Pancreas (tissue), 10 donors: ENCODE data around the gene PAPSS2. TPM values are rescaled to one million over a fixed set of nuclear protein-coding genes. Genes with fewer than 3 reads are reported as not detected.

ENCODE experiments used
- ATAC-seq, 4 donors: fragments of 200-7000 bp; cut with Tn5 transposase; one replicate each; pipeline versions ENCODE4 v1.8.0 to v1.9.1; 2020; ENCODE audit warnings: mild to moderate bottlenecking in 4 of 4, moderate library complexity in 4 of 4
- DNase-seq, 6 donors: peaks; one replicate each; pipeline ENCODE4 v3.0.0-alpha.2; 2020
- FAIRE-seq: peaks from 2 replicates; lab custom pipeline; 2012; peaks lifted over from hg19 to GRCh38; lab: Jason Lieb, UNC
- H3K27ac ChIP-seq, 4 donors: fragments of 200-600 bp; sonication (generic); 1 replicate in 3 of 4; 2 replicates in 1 of 4; pipeline versions ENCODE4 v1.5.0 to v1.8.0; 2020
- H3K27me3 ChIP-seq, 4 donors: fragments of 200-600 bp; one replicate each; pipeline ENCODE4 v1.8.0; 2021
- H3K36me3 ChIP-seq, 3 donors: fragments of 200-600 bp; sonication (generic) in 1 of 3; one replicate each; pipeline versions ENCODE4 v1.5.0 to v1.8.0; 2020 to 2021
- H3K4me1 ChIP-seq, 3 donors: fragments of 200-600 bp; one replicate each; pipeline ENCODE4 v1.8.0; 2021
- H3K4me3 ChIP-seq, 4 donors: fragments of 200-600 bp; sonication (generic) in 2 of 4; one replicate each; pipeline versions ENCODE4 v1.5.0 to v1.8.0; 2020 to 2021
- H3K9me3 ChIP-seq, 4 donors: fragments of 200-600 bp; one replicate each; pipeline ENCODE4 v1.8.0; 2021
- WGBS, 2 donors: extraction: QIAGEN DNeasy Blood & Tissue Kit; methylation state at CpG; one replicate each; pipeline ENCODE4 v1.1.7; 2013; 5-methylcytosine and 5-hydroxymethylcytosine counted together
- intact Hi-C, 3 donors: fragments of 100-400 bp; cut with DNase I; formaldehyde crosslinking; loops; one replicate each; pipeline versions ENCODE4 v1.11.1 to v1.14.2; 2022
- polyA plus RNA-seq, 2 donors: library from polyadenylated mRNA; stranded (reverse); fragments of 200-250 nt; gene quantifications; one replicate each; pipeline ENCODE4 v1.2.3, GENCODE V29; 2013
- total RNA-seq, 6 donors: library from RNA; stranded (reverse); fragmentation: NEBNext Ultra II Directional in 4 of 6; extraction: Animal tissue kit (Norgen Biotek cat#: 25700) in 4 of 6; gene quantifications; one replicate each; pipeline versions ENCODE4 v1.2.1 to v1.2.4, GENCODE V29; 2021 to 2023
- TF ChIP-seq, protein P1 (sequence below), 4 donors: fragments of 200-600 bp; sonication (generic) in 3 of 4; IDR thresholded peaks; one replicate each; pipeline versions ENCODE4 v1.5.0 to v1.8.0; 2021; ENCODE audit warnings: antibody characterized with exemption in 4 of 4
- donor health status: healthy with polysubstance abuse.
- donor health status: DM: no; HTN: no; CAD: no; lungs with moderate emphysema.
- donor health status: DM: no; HTN: no; CAD: no.
- donor health status: control.
- donor health status: control.
- donor health status: Bipolar disorder and iron deficiency.
- donor health status: DM: yes; HTN: yes; CAD: no.
- donor health status: DM: no; HTN: no; CAD: no.
- donor health status: DM: no; HTN: no; CAD: no.
- donor health status: DM: yes; HTN: yes; CAD: no.

PAPSS2 gene
- total and polyA plus RNA-seq, 8 donors = 10.0 to 54.7 (median 39.9) TPM

DNA sequence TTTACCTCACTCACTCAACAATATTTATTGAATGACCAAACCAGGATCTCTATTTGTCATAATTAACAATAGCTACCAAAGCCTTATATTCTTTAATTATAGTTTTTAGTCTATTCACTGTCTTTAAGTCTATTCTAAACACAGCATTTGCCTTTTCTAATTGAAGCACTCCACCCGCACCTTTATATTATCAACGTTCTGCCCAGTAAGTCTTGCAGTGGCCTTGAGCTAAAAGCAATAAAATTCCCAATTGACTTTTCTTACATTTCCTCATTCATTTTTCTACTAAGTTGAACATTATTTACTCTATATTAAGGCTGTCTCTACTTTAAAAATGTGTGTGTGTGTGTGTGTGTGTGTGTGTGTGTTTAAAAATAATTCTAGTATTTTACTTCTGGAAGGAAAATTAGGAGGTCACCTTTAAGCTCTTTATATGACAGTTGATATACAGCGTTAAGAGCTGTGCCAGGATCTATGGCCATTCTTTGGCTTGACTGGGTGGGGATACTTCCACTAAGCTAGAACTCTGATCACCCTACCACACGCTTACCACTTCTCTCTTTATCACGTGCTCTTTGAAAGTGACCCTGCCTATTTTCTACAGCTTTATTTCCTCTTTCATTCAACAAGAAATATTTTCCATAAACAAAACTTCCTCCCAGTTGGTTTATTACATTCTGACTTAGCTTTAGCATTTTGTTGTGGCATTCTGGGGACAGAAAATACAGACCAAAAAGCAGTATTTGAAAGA lies 8.8 kb downstream of the PAPSS2 start:
- FAIRE-seq = no peak

DNA sequence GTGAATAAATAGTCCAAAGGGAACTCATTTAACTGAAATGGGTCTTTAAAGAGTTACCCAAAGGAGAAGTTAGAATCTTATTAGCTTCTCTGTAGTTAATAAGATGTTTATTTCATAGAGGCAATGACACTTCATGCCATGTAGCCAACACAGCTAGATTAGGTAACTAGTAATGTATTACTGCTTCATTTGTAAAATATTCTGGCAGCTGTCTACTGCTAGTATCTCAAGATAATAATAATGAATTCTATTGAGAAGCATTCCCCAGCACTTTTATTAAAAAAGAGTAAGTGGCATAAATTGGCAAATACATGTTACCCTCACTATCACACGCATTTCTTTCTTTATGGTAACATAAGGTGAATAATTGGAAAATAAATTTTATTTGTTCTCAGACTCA lies 10.1 kb downstream of the PAPSS2 start:
- Histone ChIP-seq H3K27me3 (no peaks in the 10 kb centered on the region), H3K4me3 (no peak overlapping the region), H3K4me1 (peaks cover 10 to 22% (median 19%) of the 10 kb centered on the region in 3 donors), H3K27ac (peak overlapping the region in 2 of 4 donors; percentile 11 to 22), H3K36me3 (no peaks in the 10 kb centered on the region), H3K9me3 (no peaks in the 10 kb centered on the region)
- TF ChIP-seq, protein P1, sequence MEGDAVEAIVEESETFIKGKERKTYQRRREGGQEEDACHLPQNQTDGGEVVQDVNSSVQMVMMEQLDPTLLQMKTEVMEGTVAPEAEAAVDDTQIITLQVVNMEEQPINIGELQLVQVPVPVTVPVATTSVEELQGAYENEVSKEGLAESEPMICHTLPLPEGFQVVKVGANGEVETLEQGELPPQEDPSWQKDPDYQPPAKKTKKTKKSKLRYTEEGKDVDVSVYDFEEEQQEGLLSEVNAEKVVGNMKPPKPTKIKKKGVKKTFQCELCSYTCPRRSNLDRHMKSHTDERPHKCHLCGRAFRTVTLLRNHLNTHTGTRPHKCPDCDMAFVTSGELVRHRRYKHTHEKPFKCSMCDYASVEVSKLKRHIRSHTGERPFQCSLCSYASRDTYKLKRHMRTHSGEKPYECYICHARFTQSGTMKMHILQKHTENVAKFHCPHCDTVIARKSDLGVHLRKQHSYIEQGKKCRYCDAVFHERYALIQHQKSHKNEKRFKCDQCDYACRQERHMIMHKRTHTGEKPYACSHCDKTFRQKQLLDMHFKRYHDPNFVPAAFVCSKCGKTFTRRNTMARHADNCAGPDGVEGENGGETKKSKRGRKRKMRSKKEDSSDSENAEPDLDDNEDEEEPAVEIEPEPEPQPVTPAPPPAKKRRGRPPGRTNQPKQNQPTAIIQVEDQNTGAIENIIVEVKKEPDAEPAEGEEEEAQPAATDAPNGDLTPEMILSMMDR (IDR thresholded peaks at IDR 0.05) = no peak
- WGBS, 2 donors = 72 to 79% methylated on average over 1 of the region's 1 CpG
- peak in 2 of 4 donors; percentile 44 to 63 for ATAC-seq
- DNase-seq = no peak
- no peak for FAIRE-seq
- intact Hi-C loops = loop anchor here in 2 of 3 donors (10.0 kb wide), 2 partner anchors 45 to 55 kb away; no protein-coding TSS in a partner anchor

More for the DNA sequence above, 8.8 kb downstream of the PAPSS2 start:
- Histone ChIP-seq H3K27ac (peak overlapping the region in 1 of 4 donors; percentile 22), H3K9me3 (no peaks in the 10 kb centered on the region), H3K4me3 (no peak overlapping the region), H3K4me1 (peaks cover 10 to 26% (median 22%) of the 10 kb centered on the region in 3 donors), H3K36me3 (no peaks in the 10 kb centered on the region), H3K27me3 (no peaks in the 10 kb centered on the region)
- DNase-seq = no peak
- intact Hi-C loops = loop anchor here in 1 of 3 donors (10.0 kb wide), 1 partner anchor 46 kb away; no protein-coding TSS in a partner anchor
- ATAC-seq = peak in 3 of 4 donors; percentile 39 to 79 (median 68)
- WGBS, 2 donors = 46 to 47% methylated on average over 5 of the region's 5 CpGs
- TF ChIP-seq, protein P1 (IDR thresholded peaks at IDR 0.05) = no peak

DNA sequence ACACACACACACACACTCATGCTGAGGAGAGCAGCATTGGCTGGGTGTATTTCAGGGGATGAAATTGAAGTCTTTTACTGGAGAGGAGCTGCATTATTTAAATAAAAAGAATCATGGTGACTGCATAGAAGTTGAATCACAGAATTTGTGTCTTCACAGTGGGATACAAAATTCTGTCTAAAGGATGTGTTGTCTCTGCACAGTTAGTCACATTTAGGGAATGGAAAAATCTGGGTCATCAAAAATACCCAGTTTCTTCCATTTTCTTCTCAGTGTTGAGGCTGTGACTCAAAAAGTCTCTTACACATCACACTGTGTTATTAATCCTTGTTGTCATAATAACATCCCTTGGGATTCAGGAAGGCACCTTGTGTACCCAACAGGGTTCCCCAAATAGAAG lies 10.9 kb downstream of the PAPSS2 start:
- FAIRE-seq (no peak), DNase-seq (no peak), ATAC-seq (no peak)
- Histone ChIP-seq H3K4me1 (peaks cover 10 to 24% (median 19%) of the 10 kb centered on the region in 3 donors), H3K36me3 (no peaks in the 10 kb centered on the region), H3K27ac (no peak overlapping the region), H3K27me3 (no peaks in the 10 kb centered on the region), H3K4me3 (no peak overlapping the region), H3K9me3 (no peaks in the 10 kb centered on the region)
- intact Hi-C loops = loop anchor here in 1 of 3 donors (10.0 kb wide), 1 partner anchor 54 kb away; no protein-coding TSS in a partner anchor
- TF ChIP-seq, protein P1 (IDR thresholded peaks at IDR 0.05) = no peak

DNA sequence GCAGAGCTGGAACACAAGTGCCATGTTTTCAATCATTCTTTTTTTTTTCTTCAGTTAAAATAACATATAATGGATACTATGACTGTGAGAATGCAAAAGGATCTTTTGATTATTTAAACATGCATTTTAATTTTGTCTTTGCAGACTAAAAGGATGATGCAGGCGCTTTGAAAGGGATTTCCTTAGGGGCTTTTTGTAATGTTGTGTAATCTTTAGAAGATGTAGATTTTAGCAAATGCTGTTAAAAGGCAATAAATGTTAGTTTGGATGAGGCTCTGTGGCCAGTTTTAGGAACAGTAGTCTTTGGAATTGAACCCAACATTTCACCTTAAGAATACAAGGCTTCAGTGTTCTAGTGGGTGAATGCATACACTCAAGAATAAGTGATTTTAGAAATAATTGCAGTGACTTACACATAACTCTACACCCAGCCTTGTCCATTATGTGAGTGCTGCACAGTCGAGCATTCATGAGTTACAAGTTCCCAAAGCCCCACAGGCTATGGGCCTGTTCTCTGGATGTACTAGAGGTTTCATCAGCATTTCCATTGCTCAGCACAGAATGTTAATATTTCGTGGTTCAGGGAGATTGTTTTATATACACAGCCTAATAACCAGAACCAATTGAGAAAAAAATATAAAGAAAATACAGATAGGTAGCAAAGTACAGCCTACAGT lies 11.6 kb downstream of the PAPSS2 start:
- Histone ChIP-seq H3K4me3 (no peak overlapping the region), H3K27me3 (no peaks in the 10 kb centered on the region), H3K9me3 (no peaks in the 10 kb centered on the region), H3K36me3 (no peaks in the 10 kb centered on the region), H3K27ac (no peak overlapping the region), H3K4me1 (peaks cover 10 to 27% (median 19%) of the 10 kb centered on the region in 3 donors)
- DNase-seq (no peak), ATAC-seq (no peak), FAIRE-seq (no peak)
- WGBS, 2 donors = 49 to 68% methylated on average over 3 of the region's 3 CpGs
- intact Hi-C loops = loop anchor here in 1 of 3 donors (10.0 kb wide), 1 partner anchor 54 kb away; no protein-coding TSS in a partner anchor
- TF ChIP-seq, protein P1 (IDR thresholded peaks at IDR 0.05) = no peak
